Loucy (cell line): ENCODE data around the gene CD209.
"Not testable (repeated sequence)": the region's sequence is repeated elsewhere in the genome, so short reads cannot be mapped to it uniquely, and the experiment has no call there.

Experiments
- H2AFZ ChIP-seq: fragments of 200-600 bp; sonication (generic); 2 replicates; pipeline ENCODE4 v1.6.0; 2016; ENCODE audit warnings: antibody characterized with exemption, mild to moderate bottlenecking, low read length, moderate library complexity
- H3F3A ChIP-seq: fragments of 200-600 bp; 2 replicates; pipeline ENCODE4 v1.6.0; 2016; ENCODE audit warnings: antibody characterized with exemption, low read depth, mild to moderate bottlenecking
- H3K27me3 ChIP-seq: fragments of 200-600 bp; sonication (generic); 2 replicates; pipeline ENCODE4 v1.6.1; 2014; ENCODE audit warnings: low read length, mild to moderate bottlenecking; ENCODE audit not compliant: insufficient read depth, poor library complexity, severe bottlenecking
- H3K36me3 ChIP-seq: fragments of 200-600 bp; sonication (generic); 2 replicates; pipeline ENCODE4 v1.6.1; 2016; ENCODE audit warnings: low read length; ENCODE audit not compliant: insufficient read depth
- H3K4me1 ChIP-seq: fragments of 200-600 bp; sonication (generic); 2 replicates; pipeline ENCODE4 v1.5.1; 2014; ENCODE audit warnings: low read length, mild to moderate bottlenecking; ENCODE audit not compliant: insufficient read depth, poor library complexity, severe bottlenecking
- H3K4me2 ChIP-seq: fragments of 200-600 bp; sonication (generic); 2 replicates; pipeline ENCODE4 v1.6.0; 2014; ENCODE audit warnings: antibody characterized with exemption, low read length, low read depth, mild to moderate bottlenecking; ENCODE audit not compliant: poor library complexity, severe bottlenecking
- H3K4me3 ChIP-seq: fragments of 200-600 bp; sonication (generic); 2 replicates; pipeline ENCODE4 v1.5.1; 2014; ENCODE audit warnings: low read length, mild to moderate bottlenecking, mixed read lengths; ENCODE audit not compliant: poor library complexity, severe bottlenecking
- H3K79me2 ChIP-seq: fragments of 200-600 bp; sonication (generic); 2 replicates; pipeline ENCODE4 v1.6.1; 2014; ENCODE audit warnings: low read length; ENCODE audit not compliant: insufficient read depth
- H3K9ac ChIP-seq: fragments of 200-600 bp; sonication (generic); 2 replicates; pipeline ENCODE4 v1.6.0; 2014; ENCODE audit warnings: mild to moderate bottlenecking, low read depth, low read length, moderate library complexity; ENCODE audit not compliant: poor library complexity, severe bottlenecking
- H3K9me2 ChIP-seq: fragments of 200-600 bp; sonication (generic); replicated peaks from 2 replicates; pipeline ENCODE4 v1.6.1; 2016; ENCODE audit warnings: low read depth, low read length, mixed read lengths
- H3K9me3 ChIP-seq: fragments of 200-600 bp; sonication (generic); 2 replicates; pipeline ENCODE4 v1.6.1; 2014; ENCODE audit warnings: mild to moderate bottlenecking, antibody characterized with exemption, low read length, low read depth; ENCODE audit not compliant: insufficient read depth
- H4K20me1 ChIP-seq: fragments of 200-600 bp; sonication (generic); 2 replicates; pipeline ENCODE4 v1.6.0; 2014; ENCODE audit warnings: antibody characterized with exemption, low read length, mild to moderate bottlenecking; ENCODE audit not compliant: insufficient read depth, poor library complexity, severe bottlenecking
- CTCF ChIP-seq: fragments of 200-600 bp; sonication (generic); conservative IDR thresholded peaks from 2 replicates; pipeline ENCODE4 v1.5.1; 2014; ENCODE audit warnings: mild to moderate bottlenecking, antibody characterized with exemption, low read length
- EZH2phosphoT487 ChIP-seq: fragments of 200-600 bp; IDR thresholded peaks from 2 replicates; pipeline ENCODE4 v1.6.1; 2018; ENCODE audit warnings: antibody characterized with exemption, mild to moderate bottlenecking, moderate library complexity, borderline replicate concordance

Gene CD209

GRCh38 chr19:7746903-7747884 is at the start of gene CD209:
Gene CD209, minus strand, starts transcription at chr19:7747534. Its CDS starts 23 bp downstream, at chr19:7747511.
- Histone ChIP-seq H2AFZ (no peak within 1 kb of the TSS), H3K9me2 (no peaks in the 10 kb centered on the region), H3K4me1 (no peaks in the 10 kb centered on the region), H3K4me2 (no peak within 1 kb of the TSS), H3K4me3 (no peak within 1 kb of the TSS), H3K9ac (no peak within 1 kb of the TSS), H3K27me3 (no peaks in the 10 kb centered on the region), H3F3A (no peaks in the 10 kb centered on the region), H4K20me1 (no peaks in the 10 kb centered on the region), H3K79me2 (no peaks in the 10 kb centered on the region), H3K9me3 (no peaks in the 10 kb centered on the region), H3K36me3 (no peaks in the 10 kb centered on the region)
- TF ChIP-seq CTCF (no peak), EZH2phosphoT487 (no peak)

GRCh38 chr19:7795555-7796161 is 48.3 kb upstream of the CD209 start:
- Histone ChIP-seq H3K4me3 (no peak overlapping the region), H3F3A (no peaks in the 10 kb centered on the region), H3K4me2 (no peak overlapping the region), H2AFZ (no peak overlapping the region), H4K20me1 (no peaks in the 10 kb centered on the region), H3K36me3 (no peaks in the 10 kb centered on the region), H3K27me3 (no peaks in the 10 kb centered on the region), H3K4me1 (no peaks in the 10 kb centered on the region), H3K79me2 (no peaks in the 10 kb centered on the region), H3K9ac (no peak overlapping the region), H3K9me3 (no peaks in the 10 kb centered on the region), H3K9me2 (no peaks in the 10 kb centered on the region)
- no peak for TF ChIP-seq EZH2phosphoT487
- TF ChIP-seq CTCF, result no peak

GRCh38 chr19:7793493-7793892 is 46.2 kb upstream of the CD209 start:
- Histone ChIP-seq H3K9me2 (no peaks in the 10 kb centered on the region), H3F3A (no peaks in the 10 kb centered on the region), H3K4me1 (no peaks in the 10 kb centered on the region), H3K4me3 (no peak overlapping the region), H2AFZ (no peak overlapping the region), H3K4me2 (no peak overlapping the region), H3K9me3 (no peaks in the 10 kb centered on the region), H3K27me3 (no peaks in the 10 kb centered on the region), H3K36me3 (no peaks in the 10 kb centered on the region), H3K9ac (no peak overlapping the region), H3K79me2 (no peaks in the 10 kb centered on the region), H4K20me1 (no peaks in the 10 kb centered on the region)
- TF ChIP-seq EZH2phosphoT487, result no peak

GRCh38 chr19:7792701-7793100 is 45.4 kb upstream of the CD209 start:
- H3K4me1 ChIP-seq, H3K4me2 ChIP-seq, H3K9ac ChIP-seq, H3K36me3 ChIP-seq, H3K4me3 ChIP-seq, H2AFZ ChIP-seq, H3K27me3 ChIP-seq, H3K79me2 ChIP-seq, H3F3A ChIP-seq, H3K9me3 ChIP-seq, H3K9me2 ChIP-seq, H4K20me1 ChIP-seq: not testable (repeated sequence)
